Mesothelial cell of epicardium (in vitro differentiated cells): Measurements from ENCODE around the gene RAD51B. TPM values are rescaled to one million over a fixed set of nuclear protein-coding genes. Genes with fewer than 3 reads are reported as not detected.

Source experiments
- DNase-seq, 2 experiments: peaks; one replicate each; pipeline ENCODE4 v3.0.0; 2021; ENCODE audit warnings: low spot score in 2 of 2; ENCODE audit not compliant: unreplicated experiment in 2 of 2
- H3K27ac Mint-ChIP-seq: 2 replicates; pipeline ENCODE4 v1.8.0; 2021; ENCODE audit warnings: mixed read lengths
- H3K27me3 Mint-ChIP-seq: 2 replicates; pipeline ENCODE4 v1.8.0; 2021; ENCODE audit warnings: low read depth, mixed read lengths
- H3K36me3 Mint-ChIP-seq: 2 replicates; pipeline ENCODE4 v1.8.0; 2021; ENCODE audit warnings: mixed read lengths
- H3K4me1 Mint-ChIP-seq: 2 replicates; pipeline ENCODE4 v1.8.0; 2021; ENCODE audit warnings: mixed read lengths
- H3K4me3 Mint-ChIP-seq: 2 replicates; pipeline ENCODE4 v1.8.0; 2021; ENCODE audit warnings: mild to moderate bottlenecking, moderate library complexity, mixed read lengths
- H3K9me3 Mint-ChIP-seq: 2 replicates; pipeline ENCODE4 v1.8.0; 2021; ENCODE audit warnings: mixed read lengths
- CTCF ChIP-seq: fragments of 200-600 bp; sonication (generic); IDR thresholded peaks from one replicate; pipeline ENCODE4 v1.5.0; 2021; ENCODE audit warnings: antibody characterized with exemption; ENCODE audit not compliant: unreplicated experiment
- total RNA-seq: library from RNA; stranded (reverse); gene quantifications from 3 replicates; pipeline ENCODE4 v1.2.1, GENCODE V29; 2021

Gene RAD51B
- total RNA-seq, 1 donor from 2014 or later = 34.7 TPM

- no peak for DNase-seq
- no peak for TF ChIP-seq CTCF
- Mint-ChIP-seq H3K4me3 (no peak overlapping the region), H3K4me1 (peaks cover 84% of the 10 kb centered on the region), H3K36me3 (no peaks in the 10 kb centered on the region), H3K9me3 (no peaks in the 10 kb centered on the region), H3K27me3 (no peaks in the 10 kb centered on the region), H3K27ac (no peak overlapping the region)
These were observed 938.1 kb downstream of the RAD51B start for GRCh38 chr14:68757618-68758081.

- Mint-ChIP-seq H3K9me3 (no peaks in the 10 kb centered on the region), H3K4me1 (peaks cover 84% of the 10 kb centered on the region), H3K27ac (no peak overlapping the region), H3K4me3 (no peak overlapping the region), H3K36me3 (no peaks in the 10 kb centered on the region), H3K27me3 (no peaks in the 10 kb centered on the region)
- no peak for DNase-seq
- no peak for TF ChIP-seq CTCF
These were observed 938.7 kb downstream of the RAD51B start for GRCh38 chr14:68758301-68758700.

GRCh38 chr14:68759017-68759560 is 939.5 kb downstream of the RAD51B start:
- Mint-ChIP-seq H3K27me3 (no peaks in the 10 kb centered on the region), H3K36me3 (no peaks in the 10 kb centered on the region), H3K4me3 (no peak overlapping the region), H3K27ac (no peak overlapping the region), H3K9me3 (no peaks in the 10 kb centered on the region), H3K4me1 (peaks cover 81% of the 10 kb centered on the region)
- DNase-seq = no peak
- no peak for TF ChIP-seq CTCF

- Mint-ChIP-seq H3K9me3 (no peaks in the 10 kb centered on the region), H3K36me3 (no peaks in the 10 kb centered on the region), H3K27me3 (no peaks in the 10 kb centered on the region), H3K4me1 (peaks cover 78% of the 10 kb centered on the region), H3K27ac (peak overlapping the region; percentile 86), H3K4me3 (no peak overlapping the region)
- no peak for TF ChIP-seq CTCF
- no peak for DNase-seq
These were observed 940.4 kb downstream of the RAD51B start for GRCh38 chr14:68759937-68760336.

- TF ChIP-seq CTCF = no peak
- H3K4me1 Mint-ChIP-seq = peaks cover 74% of the 10 kb centered on the region
- no peaks in the 10 kb centered on the region for H3K36me3 Mint-ChIP-seq
These were observed 941.2 kb downstream of the RAD51B start for GRCh38 chr14:68760761-68761160.

GRCh38 chr14:68761391-68761790 is 941.8 kb downstream of the RAD51B start:
- no peak for DNase-seq
- Mint-ChIP-seq H3K27me3 (no peaks in the 10 kb centered on the region), H3K36me3 (no peaks in the 10 kb centered on the region), H3K9me3 (no peaks in the 10 kb centered on the region), H3K27ac (peak overlapping the region; percentile 43), H3K4me3 (no peak overlapping the region), H3K4me1 (peaks cover 68% of the 10 kb centered on the region)
- TF ChIP-seq CTCF = no peak

More at GRCh38 chr14:68760761-68761160, 941.2 kb downstream of the RAD51B start:
- Mint-ChIP-seq H3K27me3 (no peaks in the 10 kb centered on the region), H3K4me3 (no peak overlapping the region), H3K9me3 (no peaks in the 10 kb centered on the region), H3K27ac (peak overlapping the region; percentile 12)
- no peak for DNase-seq
